ENCODE results near the gene NUDT14.

The NUDT14 gene

DNA sequence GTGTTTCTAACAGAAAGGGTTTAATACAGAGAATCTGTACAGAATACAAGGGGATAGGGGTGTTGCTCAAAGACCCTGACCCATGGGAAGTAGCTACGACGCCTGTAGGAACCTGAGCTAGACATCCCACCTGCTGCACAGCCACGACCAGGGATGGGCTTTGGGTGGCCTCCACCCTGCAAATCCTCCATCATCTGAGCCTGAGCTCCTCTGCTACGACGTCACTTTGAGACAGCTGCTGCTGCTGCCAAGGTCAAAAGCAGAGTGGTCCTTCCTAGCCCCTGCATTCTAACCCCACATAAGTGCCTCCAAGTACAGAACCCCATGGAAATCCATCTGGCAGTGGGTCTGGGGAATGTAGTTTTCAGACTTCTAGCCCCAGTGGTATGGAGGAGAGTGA is 56.3 kb downstream of the NUDT14 start:
- no peak for DNase-seq

DNA sequence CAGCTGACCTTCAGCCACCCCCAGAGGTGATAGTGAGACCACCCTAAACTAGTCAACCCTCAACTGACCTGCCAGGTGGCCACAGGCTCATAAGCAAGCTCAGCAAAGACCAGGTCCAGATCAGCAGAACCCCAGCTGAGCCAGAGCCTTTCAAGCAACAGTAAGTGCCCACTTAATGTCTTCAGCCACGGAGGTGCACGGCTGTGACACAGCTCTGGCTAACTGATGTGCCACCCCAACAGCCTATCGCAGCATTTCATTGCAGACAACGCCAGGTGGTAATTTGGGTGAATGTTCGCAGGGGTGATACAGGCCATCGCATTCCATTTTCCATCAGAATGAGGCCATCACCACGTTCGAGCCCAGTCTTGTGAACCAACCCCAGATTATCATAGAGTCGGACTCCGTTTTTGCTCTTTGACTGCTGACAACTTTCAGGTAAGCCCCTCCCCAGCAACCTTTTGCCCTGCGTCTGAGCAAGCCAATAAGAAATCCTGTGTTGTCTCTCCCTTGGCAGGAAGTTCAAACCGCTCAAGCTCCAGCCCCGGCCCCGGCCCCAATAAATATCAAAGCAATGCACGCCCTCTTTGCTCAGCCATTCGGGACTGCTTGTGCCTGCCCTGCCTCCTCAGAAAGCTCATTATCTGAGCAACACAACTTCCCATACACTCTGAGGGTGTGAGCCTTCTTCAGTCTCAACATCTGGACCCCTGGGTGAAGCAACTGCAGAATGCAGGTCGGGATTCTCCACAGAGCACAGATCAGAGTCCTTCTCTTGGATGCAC is 56.9 kb downstream of the NUDT14 start:
- no peak for DNase-seq

- no peak for DNase-seq
These were observed 57.9 kb downstream of the NUDT14 start for GRCh38 chr14:105123064-105123665.
